Gastroesophageal sphincter (tissue), 3 donors: ENCODE measurements around the gene TRABD.

Experiments used
- EP300 ChIP-seq: sonication (generic); formaldehyde crosslinking; IDR thresholded peaks from one replicate; pipeline ENCODE4 v1.6.1; 2017; ENCODE audit warnings: antibody characterized with exemption, mild to moderate bottlenecking
- POLR2A ChIP-seq, 2 donors: fragments of 450-650 bp; IDR thresholded peaks; one replicate each; pipeline ENCODE4 v1.6.1; 2017; ENCODE audit warnings: antibody characterized with exemption in 2 of 2, mild to moderate bottlenecking in 2 of 2, moderate library complexity in 1 of 2
- TF ChIP-seq, protein P1 (sequence below), 4 experiments: fragments of 200-600 bp in 2 of 4; fragments of 450-650 bp in 2 of 4; sonication (generic) in 1 of 4; IDR thresholded peaks; one replicate each; pipeline ENCODE4 v1.5.1; 2017 to 2019; ENCODE audit warnings: antibody characterized with exemption in 4 of 4, mild to moderate bottlenecking in 2 of 4, moderate library complexity in 2 of 4

GRCh38 chr22:50186181-50186714 lies 535 bp downstream of the TRABD start:
- TF ChIP-seq, protein P1, sequence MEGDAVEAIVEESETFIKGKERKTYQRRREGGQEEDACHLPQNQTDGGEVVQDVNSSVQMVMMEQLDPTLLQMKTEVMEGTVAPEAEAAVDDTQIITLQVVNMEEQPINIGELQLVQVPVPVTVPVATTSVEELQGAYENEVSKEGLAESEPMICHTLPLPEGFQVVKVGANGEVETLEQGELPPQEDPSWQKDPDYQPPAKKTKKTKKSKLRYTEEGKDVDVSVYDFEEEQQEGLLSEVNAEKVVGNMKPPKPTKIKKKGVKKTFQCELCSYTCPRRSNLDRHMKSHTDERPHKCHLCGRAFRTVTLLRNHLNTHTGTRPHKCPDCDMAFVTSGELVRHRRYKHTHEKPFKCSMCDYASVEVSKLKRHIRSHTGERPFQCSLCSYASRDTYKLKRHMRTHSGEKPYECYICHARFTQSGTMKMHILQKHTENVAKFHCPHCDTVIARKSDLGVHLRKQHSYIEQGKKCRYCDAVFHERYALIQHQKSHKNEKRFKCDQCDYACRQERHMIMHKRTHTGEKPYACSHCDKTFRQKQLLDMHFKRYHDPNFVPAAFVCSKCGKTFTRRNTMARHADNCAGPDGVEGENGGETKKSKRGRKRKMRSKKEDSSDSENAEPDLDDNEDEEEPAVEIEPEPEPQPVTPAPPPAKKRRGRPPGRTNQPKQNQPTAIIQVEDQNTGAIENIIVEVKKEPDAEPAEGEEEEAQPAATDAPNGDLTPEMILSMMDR (IDR thresholded peaks at IDR 0.05): no peak
- TF ChIP-seq POLR2A (IDR thresholded peaks at IDR 0.05) (no peak), EP300 (no peak)
